ENCODE measurements around the gene PLAAT5. TPM values are rescaled to one million over a fixed set of nuclear protein-coding genes. Genes with fewer than 3 reads are reported as not detected.

Gene PLAAT5
- total and polyA plus RNA-seq, 2 of the 4 experiments (the other 2 are of a cell fraction), result not detected

DNA sequence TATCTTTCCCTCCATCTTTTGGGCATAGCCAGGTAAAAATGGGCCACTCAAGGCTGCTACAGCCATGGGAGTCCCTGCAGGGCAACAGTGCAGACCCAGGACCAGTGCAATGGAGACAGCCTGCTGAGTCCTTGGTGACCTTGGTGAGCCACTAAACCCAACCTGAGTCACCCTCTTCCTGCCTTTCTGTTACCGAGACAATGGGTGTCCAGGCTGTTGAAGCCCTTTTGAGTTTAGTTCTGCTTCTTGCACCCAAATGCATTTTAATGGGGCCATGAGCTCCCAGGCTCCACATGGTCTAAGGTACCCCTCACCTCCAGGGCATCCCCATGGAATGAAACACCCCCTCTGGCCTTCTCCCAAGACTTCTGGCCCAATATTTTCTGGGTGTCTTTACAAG is 44.8 kb upstream of the PLAAT5 start:
- Histone ChIP-seq H3K27me3 (ENCODE audit: control insufficient read depth, insufficient read depth, low read length) (peaks cover 5% of the 10 kb centered on the region; the same call in 1 of the 2 replicates), H3K4me1 (ENCODE audit: control insufficient read depth, insufficient read depth, low read length) (peaks cover 11% of the 10 kb centered on the region; the same call in 1 of the 2 replicates), H3K27ac (ENCODE audit: insufficient read depth, low read length) (no peak overlapping the region), H3K56ac (ENCODE audit: extremely low read depth, insufficient read depth, low read length) (no peak overlapping the region), H4K5ac (ENCODE audit: low read depth, low read length) (no peak overlapping the region), H4K91ac (ENCODE audit: insufficient read depth, low read depth, low read length) (no peak overlapping the region), H2AK5ac (ENCODE audit: low read depth, low read length) (no peak overlapping the region), H2BK120ac (ENCODE audit: low read depth, low read length) (no peak overlapping the region), H3K4me2 (ENCODE audit: low read depth, low read length) (no peak overlapping the region), H4K8ac (ENCODE audit: low read depth in 2 of 2, low read length in 2 of 2) (no peak overlapping the region), H3K36me3 (ENCODE audit: control insufficient read depth, insufficient read depth, low read length) (no peaks in the 10 kb centered on the region), H2BK5ac (ENCODE audit: low read depth, low read length, poor library complexity, severe bottlenecking) (no peak overlapping the region), H3K18ac (ENCODE audit: low read depth, low read length) (no peak overlapping the region), H3K9ac (ENCODE audit: low read depth, low read length) (no peak overlapping the region), H3K9me1 (ENCODE audit: insufficient read depth, low read length) (no peaks in the 10 kb centered on the region), H3K14ac (replicated peaks; ENCODE audit: low read depth, low read length) (no peak overlapping the region), H3K79me1 (ENCODE audit: low read depth in 1 of 2, low read length in 2 of 2) (no peaks in the 10 kb centered on the region), H2BK20ac (ENCODE audit: low read depth, low read length) (no peak overlapping the region), H2BK15ac (ENCODE audit: low read depth, low read length) (no peak overlapping the region), H2AK9ac (replicated peaks; ENCODE audit: low read depth, low read length, poor library complexity) (no peak overlapping the region), H3K4ac (ENCODE audit: low read depth, low read length) (no peak overlapping the region), H3K4me3 (ENCODE audit: insufficient read depth, low read depth, low read length) (no peak overlapping the region), H3K23ac (ENCODE audit: low read depth, low read length) (no peak overlapping the region), H2AFZ (replicated peaks; ENCODE audit: low read length, poor library complexity) (no peak overlapping the region), H3K9me3 (ENCODE audit: control insufficient read depth, insufficient read depth, low read length) (no peaks in the 10 kb centered on the region), H4K20me1 (ENCODE audit: insufficient read depth, low read length) (no peaks in the 10 kb centered on the region)
- dilution Hi-C loops (cut with HindIII; ENCODE audit: low sequenced_read_pairs, unreplicated experiment) (no loop called here), intact Hi-C loops (cut with micrococcal nuclease) (no loop called here), in situ Hi-C loops (cut with MboI; ENCODE audit: low sequenced_read_pairs) (no loop called here)
- ChIA-PET CTCF (no interaction called here), POLR2A (ENCODE audit: unreplicated experiment) (no interaction called here)
- DNase-seq (no peak), ATAC-seq (ENCODE audit: low read depth) (no peak)
- no peak for TF ChIP-seq MXI1 (IDR thresholded peaks at IDR 0.05; ENCODE audit: borderline replicate concordance, low read depth, low read length)
- TF ChIP-seq, protein P1, sequence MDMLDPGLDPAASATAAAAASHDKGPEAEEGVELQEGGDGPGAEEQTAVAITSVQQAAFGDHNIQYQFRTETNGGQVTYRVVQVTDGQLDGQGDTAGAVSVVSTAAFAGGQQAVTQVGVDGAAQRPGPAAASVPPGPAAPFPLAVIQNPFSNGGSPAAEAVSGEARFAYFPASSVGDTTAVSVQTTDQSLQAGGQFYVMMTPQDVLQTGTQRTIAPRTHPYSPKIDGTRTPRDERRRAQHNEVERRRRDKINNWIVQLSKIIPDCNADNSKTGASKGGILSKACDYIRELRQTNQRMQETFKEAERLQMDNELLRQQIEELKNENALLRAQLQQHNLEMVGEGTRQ (IDR thresholded peaks at IDR 0.05; ENCODE audit: low read depth, low read length), result no peak
- TF ChIP-seq CHD1 (IDR thresholded peaks at IDR 0.05; ENCODE audit: low read depth, low read length), result no peak
- no peak for TF ChIP-seq SMC3 (IDR thresholded peaks at IDR 0.05; ENCODE audit: low read depth, low read length)
- no peak for TF ChIP-seq RFX5 (IDR thresholded peaks at IDR 0.05; ENCODE audit: low read depth, low read length)
- TF ChIP-seq CEBPB (IDR thresholded peaks at IDR 0.05; ENCODE audit: low read depth, low read length), result no peak
- TF ChIP-seq, protein P2, sequence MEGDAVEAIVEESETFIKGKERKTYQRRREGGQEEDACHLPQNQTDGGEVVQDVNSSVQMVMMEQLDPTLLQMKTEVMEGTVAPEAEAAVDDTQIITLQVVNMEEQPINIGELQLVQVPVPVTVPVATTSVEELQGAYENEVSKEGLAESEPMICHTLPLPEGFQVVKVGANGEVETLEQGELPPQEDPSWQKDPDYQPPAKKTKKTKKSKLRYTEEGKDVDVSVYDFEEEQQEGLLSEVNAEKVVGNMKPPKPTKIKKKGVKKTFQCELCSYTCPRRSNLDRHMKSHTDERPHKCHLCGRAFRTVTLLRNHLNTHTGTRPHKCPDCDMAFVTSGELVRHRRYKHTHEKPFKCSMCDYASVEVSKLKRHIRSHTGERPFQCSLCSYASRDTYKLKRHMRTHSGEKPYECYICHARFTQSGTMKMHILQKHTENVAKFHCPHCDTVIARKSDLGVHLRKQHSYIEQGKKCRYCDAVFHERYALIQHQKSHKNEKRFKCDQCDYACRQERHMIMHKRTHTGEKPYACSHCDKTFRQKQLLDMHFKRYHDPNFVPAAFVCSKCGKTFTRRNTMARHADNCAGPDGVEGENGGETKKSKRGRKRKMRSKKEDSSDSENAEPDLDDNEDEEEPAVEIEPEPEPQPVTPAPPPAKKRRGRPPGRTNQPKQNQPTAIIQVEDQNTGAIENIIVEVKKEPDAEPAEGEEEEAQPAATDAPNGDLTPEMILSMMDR (conservative IDR thresholded peaks at IDR 0.05; ENCODE audit: low read depth, low read length), result no peak
- TF ChIP-seq, protein P3, sequence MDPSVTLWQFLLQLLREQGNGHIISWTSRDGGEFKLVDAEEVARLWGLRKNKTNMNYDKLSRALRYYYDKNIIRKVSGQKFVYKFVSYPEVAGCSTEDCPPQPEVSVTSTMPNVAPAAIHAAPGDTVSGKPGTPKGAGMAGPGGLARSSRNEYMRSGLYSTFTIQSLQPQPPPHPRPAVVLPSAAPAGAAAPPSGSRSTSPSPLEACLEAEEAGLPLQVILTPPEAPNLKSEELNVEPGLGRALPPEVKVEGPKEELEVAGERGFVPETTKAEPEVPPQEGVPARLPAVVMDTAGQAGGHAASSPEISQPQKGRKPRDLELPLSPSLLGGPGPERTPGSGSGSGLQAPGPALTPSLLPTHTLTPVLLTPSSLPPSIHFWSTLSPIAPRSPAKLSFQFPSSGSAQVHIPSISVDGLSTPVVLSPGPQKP (IDR thresholded peaks at IDR 0.05; ENCODE audit: borderline replicate concordance, low read depth, low read length), result no peak
- BruUV-seq (replicated peaks), result no TSS peak
- WGBS, 2 experiments (ENCODE audit: extremely low coverage in 2 of 2, insufficient read length in 1 of 2), result no CpG with 5 or more reads among the region's 1 CpG
